ENCODE measurements around the gene PRPF19.

DNA sequence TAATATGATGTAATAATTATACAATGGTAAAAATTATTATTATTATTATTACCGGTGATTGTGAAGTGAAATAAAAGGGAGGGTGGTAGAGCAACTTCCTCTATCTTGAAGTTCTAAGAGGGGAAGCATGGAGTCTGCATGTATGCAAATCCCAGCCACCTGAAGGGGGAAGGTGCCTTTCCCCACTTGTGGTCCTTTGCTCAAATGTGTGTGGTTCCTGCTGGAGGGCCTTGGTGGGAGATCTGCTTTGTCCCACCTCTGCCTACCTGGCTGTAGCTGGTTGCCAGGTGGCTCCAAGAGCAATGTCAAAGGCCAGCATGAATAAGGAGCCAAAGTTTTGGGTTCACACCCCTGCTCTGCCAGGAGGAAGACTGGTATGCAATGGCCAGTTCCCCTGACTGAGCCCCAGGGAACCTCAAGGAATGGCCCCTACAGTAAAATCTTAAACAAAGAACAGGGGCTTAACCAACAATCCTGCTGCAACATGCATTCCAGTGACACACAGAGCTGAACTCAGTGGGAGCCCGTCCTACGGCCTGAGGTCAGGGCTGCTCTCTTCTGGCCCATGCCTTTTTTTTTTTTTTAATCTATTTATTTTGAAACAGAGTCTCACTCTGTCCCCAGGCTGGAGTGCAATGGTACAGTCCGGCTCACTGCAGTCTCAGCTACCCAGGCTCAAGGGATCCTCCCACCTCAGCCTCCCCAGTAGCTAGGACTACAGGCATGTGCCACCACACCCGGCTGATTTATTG is 26.4 kb upstream of the PRPF19 start:
- TF ChIP-seq, protein P1, sequence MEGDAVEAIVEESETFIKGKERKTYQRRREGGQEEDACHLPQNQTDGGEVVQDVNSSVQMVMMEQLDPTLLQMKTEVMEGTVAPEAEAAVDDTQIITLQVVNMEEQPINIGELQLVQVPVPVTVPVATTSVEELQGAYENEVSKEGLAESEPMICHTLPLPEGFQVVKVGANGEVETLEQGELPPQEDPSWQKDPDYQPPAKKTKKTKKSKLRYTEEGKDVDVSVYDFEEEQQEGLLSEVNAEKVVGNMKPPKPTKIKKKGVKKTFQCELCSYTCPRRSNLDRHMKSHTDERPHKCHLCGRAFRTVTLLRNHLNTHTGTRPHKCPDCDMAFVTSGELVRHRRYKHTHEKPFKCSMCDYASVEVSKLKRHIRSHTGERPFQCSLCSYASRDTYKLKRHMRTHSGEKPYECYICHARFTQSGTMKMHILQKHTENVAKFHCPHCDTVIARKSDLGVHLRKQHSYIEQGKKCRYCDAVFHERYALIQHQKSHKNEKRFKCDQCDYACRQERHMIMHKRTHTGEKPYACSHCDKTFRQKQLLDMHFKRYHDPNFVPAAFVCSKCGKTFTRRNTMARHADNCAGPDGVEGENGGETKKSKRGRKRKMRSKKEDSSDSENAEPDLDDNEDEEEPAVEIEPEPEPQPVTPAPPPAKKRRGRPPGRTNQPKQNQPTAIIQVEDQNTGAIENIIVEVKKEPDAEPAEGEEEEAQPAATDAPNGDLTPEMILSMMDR (IDR thresholded peaks at IDR 0.05) = no peak
- no peak for TF ChIP-seq POLR2A (IDR thresholded peaks at IDR 0.05)
